Spleen (tissue), 7 donors: Measurements from ENCODE around the gene PCGF5.

Source experiments
- CTCF ChIP-seq, 11 experiments: fragments of 200-600 bp in 7 of 11; fragments of 450-650 bp in 4 of 11; sonication (generic) in 4 of 11; IDR thresholded peaks in 8 of 11; conservative IDR thresholded peaks in 3 of 11; 1 replicate in 7 of 11; 2 replicates in 4 of 11; pipeline versions ENCODE4 v1.4.0 to v1.8.0; 2016 to 2021; ENCODE audit warnings: antibody characterized with exemption in 11 of 11, inconsistent platforms in 4 of 11, mild to moderate bottlenecking in 1 of 11
- POLR2A ChIP-seq, 3 donors: fragments of 450-650 bp; IDR thresholded peaks; one replicate each; pipeline ENCODE4 v1.5.1; 2017; ENCODE audit warnings: antibody characterized with exemption in 3 of 3, mild to moderate bottlenecking in 1 of 3
- POLR2AphosphoS5 ChIP-seq, 3 donors: sonication (generic); formaldehyde crosslinking; IDR thresholded peaks; one replicate each; pipeline ENCODE4 v1.5.1; 2017; ENCODE audit warnings: antibody characterized with exemption in 3 of 3
- donor health status: DM: no; HTN: no; CAD: no; lungs with moderate emphysema.
- donor health status: DM: no; HTN: no; CAD: no.
- donor health status: DM: no; HTN: no; CAD: no.

GRCh38 chr10:91242940-91243339 lies 22.5 kb downstream of the PCGF5 start:
- TF ChIP-seq POLR2A (IDR thresholded peaks at IDR 0.05): no peak
- no peak for TF ChIP-seq POLR2AphosphoS5 (IDR thresholded peaks at IDR 0.05)
- no peak for TF ChIP-seq CTCF (IDR thresholded peaks at IDR 0.05 in 8 of 11, conservative IDR thresholded peaks at IDR 0.05 in 3 of 11)
